ENCODE results near the gene PRSS38.
A peak's percentile ranks its signal among the peaks of the same experiment; 100 is the strongest.

The PRSS38 gene

DNA sequence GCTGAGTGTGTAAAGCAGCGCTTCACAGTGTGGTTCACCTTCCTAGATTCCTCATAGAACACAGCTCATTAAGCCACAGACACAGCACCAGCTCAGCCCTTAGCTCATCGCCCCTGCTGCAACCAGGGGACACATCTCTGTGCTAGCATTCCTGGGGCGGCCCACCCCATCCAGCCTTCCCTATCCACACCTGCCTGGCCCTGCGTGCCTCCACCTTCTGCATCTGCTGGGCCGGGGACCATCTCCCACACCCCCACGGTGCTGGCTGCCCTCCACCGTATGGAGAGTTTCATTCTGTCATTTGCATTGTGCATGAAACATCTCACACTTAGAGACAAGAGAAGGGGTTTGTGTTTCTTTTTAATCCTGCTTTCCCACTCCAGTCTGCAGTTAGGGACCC, 35.8 kb upstream of the PRSS38 start:
- no peak for DNase-seq

DNA sequence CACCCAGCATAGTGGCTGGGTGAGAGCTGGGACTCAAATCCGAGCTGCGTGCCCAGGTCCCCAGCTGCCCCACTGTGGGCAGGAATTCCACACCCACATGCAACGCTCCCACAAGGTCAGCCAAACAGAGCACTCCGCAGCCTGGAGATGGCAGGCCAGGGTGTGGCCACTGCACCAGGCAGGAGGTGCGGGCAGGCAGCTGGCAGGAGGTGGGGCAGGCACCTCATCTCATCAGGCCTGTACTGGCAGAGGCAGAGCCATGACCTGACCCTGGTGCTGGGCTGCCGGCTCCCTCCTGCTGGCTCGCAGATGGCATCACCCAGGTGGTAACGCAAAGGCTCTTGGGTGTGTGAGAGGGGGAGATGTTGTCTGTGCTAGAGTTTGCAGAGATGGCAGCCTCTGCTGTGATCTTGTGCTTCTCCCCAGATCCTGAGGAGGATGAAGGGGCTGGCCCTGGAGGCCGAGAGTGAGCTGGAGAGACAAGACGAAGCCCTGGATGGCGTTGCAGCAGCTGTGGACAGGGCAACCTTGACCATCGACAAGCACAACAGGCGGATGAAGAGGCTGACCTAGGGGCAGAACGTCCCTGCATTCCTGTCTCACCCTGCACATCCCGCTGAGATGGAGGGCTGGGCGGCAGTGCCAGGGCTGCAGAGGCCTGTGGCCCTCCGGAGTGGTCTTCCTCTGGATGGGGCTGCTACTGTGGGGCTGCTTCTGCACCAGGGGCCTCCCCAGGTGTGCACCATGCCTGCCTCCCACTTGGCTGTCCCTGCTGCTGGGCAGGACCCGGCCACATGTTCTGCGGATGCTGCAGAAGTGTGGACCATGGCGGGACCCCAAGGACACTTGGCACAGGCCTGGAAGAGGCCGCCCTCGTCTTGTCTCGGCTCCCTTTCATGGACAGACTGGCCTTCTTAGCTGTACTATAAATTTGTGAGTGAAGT, 35.1 kb upstream of the PRSS38 start:
- DNase-seq, result no peak

DNA sequence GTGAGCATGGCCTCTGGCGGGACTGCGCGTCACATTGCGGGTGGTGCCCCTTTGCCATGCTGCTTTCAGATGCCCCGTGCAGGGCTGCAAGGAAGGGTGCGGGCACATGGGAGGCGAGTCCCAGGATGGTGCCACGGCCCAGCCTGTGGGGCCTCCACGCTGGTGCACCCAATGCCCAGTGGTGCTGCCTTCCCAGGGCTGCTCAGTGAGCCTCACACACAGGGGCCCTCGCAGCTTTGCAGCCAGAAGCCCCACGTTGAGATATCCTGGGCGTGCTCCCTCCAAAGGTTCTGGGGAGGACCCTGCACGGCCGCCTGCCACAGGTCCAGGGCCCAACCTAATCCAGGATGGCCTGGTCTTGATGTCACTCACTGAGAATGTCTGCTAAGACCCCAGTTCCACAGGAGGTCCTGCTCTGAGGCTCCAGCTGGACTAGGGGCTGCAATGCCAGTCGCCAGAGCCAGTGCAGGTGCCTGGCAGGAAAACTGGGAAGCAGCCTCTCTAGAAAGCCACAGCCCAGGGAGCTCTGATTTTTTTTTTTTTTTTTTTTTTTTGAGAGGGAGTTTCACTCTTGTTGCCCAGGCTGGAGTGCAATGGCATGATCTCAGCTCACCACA, 34.1 kb upstream of the PRSS38 start:
- DNase-seq, result no peak

DNA sequence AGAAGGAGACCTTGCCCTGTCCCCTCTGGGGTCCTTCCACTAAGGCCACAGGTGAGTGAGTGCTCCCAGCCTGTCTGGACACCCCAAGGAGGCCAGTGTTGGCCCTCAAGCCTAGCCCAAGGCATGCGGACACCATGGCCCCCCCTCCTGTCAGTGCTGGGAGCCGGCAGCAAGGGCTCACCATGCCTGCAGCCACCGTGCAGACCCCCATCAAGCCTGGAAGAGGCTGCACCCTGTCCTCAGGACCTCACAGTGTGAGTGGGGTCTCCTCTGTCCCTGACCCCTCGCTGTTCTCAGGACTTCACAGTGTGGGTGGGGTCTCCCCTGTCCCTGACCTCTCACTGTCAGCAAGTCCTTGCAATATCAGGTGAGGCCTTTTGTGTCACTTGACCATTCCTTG, 33.2 kb upstream of the PRSS38 start:
- no peak for DNase-seq

DNA sequence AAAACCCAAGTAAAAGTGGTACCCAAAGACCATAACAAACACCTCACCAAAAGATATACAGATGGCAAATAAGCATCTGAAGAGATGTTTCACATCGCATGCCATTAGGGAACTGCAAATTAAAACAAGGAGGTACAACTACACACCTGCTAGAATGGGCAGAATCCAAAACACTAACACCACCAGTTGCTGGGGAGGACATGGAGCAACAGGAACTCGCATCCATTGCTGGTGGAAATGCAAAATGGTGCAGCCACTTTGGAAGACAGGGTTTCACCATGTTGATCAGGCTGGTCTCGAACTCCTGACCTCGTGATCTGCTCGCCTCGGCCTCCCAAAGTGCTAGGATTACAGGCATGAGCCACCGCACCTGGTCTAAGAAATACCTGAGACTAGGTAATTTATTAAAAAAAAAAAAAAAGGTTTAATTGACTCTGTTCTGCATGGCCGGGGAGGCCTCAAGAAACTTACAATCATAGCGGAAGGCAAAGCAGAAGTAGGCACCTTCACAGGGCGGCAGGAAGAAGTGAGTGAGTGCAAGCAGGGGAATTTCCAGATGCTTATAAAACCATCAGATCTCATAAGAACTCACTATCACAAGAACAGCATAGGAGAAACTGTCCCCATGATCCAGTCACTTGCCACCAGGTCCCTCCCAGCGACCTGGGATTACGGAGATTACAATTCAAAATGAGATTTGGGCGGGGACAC, 30.2 kb upstream of the PRSS38 start:
- no peak for DNase-seq

DNA sequence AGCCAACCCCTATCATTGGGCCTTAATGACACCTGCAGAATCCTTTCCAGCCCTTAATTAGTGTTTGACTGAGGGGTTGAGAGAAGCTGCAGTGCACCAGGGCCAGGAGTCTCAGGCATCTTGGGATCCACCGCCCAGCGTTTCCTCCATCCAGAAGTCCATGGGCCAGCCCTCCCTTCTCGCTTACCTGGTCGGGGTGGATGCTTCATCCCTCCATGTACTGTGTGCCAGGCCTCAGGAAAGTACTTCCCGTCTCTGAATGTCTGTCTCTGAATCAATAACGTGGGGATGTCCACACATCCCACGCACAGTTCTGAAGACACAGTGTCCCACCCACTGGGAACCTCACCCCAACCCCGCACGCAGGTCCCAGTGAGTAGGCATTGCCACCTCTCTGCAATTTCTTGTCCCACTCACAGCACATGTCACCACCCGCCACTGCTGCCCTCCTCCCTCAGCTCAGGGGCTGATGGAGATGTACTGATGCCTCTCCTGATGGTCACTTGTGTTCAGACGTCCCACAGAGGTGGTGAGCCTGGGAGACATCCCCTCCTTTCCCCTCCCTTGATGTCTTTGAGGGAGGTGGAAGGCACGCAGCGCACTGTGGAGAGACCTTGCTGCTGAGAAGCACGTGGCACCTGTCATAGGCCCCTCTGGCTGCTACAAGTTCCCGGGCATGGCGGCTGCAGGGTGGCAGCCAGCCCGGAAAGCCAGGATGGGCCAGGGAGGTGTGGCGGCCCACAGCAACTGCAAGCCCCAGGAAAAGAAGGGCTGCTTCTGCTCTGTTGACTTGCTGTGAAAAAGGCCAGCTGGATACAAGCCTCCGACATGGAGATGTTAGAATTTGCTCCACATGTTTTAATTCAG, 29.4 kb upstream of the PRSS38 start:
- no peak for DNase-seq

DNA sequence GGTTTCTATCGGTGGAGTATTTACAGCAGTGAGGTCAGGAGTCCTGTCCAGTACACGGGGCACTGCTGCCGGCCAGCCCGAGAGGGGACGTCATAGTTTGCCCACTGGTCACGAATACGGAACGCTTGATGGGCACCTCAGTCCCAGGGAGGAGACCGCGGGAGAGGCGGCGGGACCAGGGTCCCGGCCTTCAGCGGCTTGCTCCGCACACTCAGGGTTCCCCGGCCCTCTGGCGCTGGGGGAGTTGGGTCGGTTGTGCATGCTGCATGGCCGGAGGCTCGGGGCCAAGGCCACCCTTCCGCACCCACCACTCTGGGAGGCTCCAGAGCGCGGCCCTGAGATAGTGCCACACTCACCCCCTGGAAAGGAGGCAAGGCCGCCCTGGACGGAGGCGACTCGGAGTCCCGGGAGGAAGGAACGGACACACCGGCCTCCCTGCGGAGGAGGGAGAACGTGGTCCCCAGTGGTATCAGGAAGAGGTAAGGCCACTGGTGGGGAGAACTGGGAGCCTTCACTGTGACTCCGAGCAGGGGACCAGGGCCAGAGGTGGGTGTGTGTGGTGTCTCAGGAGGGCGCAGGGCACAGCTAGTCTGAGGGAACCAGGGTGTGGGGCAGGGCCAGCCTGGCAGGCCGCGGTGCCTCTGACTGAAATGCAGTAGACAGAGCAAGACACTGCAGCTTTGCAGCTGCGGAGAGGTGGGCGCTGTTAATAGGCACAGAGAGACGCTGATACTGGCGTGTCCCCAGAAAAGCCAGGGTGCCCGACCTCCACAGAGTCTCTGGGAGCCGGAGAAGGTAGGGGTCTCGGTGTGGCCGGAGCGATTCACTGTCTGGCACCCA, 28.6 kb upstream of the PRSS38 start:
- no peak for DNase-seq

DNA sequence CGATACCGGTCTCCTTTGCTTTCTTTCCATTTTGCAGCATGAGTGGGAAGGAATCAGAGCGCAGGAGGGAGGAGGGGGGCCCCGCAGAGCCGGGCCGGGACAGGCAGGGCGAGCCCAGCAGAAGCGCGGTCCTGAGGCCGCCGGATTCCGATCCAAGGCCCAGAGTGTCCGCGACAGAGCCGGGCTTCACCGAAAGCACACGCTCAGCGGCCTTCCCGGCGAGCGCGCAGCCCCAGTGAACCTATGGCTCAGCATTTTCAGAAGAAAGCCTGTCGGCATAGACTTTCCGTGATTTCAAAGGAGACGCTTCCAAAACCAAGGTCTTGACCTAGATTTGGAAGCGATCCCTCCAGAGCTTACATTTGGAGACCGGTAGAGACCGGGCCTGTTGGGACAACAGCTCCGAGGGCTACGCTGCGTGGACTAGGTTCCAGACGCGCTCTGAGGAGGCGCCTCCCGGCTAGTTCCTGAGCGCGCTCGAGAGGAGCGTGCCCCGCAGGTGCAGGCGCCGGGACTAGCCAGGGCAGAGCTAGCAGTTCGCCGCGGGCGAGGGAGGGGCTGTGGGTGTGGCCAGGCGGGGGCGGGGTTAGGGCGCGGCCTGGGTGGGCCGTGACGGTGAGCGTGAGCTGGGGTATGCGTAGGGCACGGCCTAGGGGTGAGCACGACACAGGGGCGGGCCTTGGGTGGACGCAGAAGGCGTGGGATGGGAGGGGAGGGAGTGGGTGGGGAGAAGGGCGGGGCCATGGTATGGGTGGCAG, 27.8 kb upstream of the PRSS38 start:
- peak; percentile 97 for DNase-seq

DNA sequence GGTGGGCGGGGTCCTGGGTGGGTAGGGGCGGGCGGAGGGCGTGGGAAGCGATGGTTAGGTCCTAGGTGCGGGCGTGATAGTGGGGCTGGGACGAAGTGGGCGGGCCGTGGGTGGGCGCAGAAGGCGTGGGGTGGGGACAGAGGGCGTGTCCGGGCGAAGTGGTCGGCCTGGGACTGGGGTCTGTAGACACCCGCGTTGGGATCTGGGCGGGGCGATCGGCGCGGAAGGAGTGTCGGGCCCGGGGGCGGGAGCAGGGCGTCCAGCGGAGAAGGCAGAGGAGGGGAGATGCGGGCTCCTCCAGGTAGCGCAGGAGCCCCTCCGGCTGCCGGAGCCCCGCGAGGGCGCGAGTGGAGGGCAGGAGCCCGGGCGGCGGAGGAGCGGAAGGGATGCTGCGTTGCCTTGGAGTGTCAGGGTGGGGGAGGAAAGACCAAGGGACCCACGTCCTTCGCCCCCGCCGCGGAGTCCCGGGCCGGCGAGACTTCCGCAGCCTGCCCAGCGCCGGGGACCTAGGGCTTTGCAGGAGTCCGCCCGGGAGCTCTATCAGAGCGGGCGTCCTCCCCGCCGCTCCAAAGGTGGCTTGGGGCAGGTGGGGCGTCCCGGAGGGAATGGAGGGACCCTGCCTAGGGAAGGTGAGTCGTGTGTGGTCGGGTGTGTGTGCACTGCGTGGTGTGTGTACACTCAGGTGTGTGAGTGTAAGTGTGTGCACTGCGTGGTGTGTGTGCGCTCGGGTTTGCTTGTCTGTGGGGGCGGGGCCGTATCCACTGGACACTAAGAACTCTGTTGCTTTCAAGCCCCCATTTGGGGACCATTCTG, 27.0 kb upstream of the PRSS38 start:
- DNase-seq, result no peak

DNA sequence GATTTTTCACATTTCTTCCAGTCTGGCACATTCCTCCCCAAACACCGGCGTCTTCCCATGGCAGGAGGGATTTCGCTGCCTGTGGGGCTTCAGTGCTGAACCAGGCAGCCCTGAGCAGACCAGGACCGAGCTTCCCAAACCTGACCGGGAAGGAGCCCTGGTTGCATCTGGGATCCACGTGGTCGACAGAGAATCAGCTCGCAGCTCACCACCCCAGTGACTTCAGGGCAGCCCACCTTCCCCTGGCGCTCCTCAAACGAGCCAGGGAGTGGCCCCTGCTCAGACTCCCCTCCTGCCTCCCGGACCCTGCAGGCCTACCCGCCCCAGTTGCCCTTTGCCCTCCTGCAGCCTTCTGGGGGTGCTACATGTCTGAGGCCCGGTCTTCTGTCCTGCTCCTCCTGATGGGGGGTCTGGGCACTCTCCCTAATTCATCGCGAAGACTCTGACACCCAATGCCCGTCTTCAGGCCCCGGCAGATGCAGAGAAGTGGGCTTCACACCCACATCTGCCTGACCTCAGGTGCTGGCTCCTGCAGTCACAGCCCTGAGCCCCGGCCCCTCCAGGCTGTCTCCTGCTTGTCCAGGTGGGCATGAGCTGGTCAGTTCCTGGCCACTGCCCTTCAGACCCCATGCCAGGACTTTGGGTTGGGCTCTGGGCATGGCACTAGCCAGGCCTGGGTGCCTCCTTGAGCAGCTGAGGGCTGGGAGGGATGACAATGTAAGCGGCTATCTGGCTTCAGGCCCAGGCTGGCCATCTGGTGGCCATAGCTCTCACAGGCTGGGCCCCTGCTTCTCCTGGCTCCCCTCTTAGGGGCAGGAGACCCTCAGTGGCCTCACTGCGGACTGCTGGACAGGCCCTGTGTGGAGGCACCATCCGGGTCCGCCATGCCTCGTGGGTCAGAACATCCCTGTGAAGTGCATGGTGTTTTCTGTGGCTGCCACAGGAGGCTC, 26.1 kb upstream of the PRSS38 start:
- DNase-seq, result no peak

DNA sequence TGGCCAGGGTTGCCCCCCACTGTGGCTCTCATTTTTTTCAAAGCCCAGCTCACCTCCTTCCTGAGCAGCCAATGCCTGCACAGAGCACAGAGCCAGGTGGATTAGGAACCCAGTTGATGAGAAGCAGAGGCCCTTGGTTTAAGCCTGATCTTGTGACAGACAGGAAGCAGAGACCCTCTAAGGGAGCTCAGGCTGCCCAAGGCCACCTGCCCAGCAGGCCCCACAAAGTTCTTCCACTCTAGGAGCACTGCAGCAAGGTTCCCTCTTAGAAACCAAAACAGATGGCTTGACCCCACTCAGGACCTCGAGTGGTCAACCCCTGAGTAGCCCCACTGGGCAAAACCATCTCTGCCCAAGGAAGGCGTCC, 25.5 kb upstream of the PRSS38 start:
- no peak for DNase-seq

DNA sequence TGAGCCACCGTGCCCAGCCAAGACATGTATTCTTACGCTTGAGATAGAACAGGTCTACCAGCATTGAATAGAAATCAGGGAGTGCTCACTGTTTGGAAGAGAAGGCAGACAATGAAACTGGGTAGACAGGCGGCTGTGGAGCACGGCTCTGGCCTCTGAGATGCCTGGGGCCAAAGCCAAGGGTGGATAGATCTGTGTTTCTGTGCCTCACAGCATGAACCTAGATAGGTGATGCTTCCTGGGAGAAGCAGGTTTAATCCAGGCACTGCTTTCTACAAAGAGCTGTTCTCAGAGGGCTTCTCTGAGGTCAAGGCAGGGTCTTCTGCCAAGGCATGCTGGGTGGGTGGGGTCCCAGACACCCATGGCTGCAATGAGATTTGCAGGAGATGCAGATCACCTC, 24.6 kb upstream of the PRSS38 start:
- no peak for DNase-seq

DNA sequence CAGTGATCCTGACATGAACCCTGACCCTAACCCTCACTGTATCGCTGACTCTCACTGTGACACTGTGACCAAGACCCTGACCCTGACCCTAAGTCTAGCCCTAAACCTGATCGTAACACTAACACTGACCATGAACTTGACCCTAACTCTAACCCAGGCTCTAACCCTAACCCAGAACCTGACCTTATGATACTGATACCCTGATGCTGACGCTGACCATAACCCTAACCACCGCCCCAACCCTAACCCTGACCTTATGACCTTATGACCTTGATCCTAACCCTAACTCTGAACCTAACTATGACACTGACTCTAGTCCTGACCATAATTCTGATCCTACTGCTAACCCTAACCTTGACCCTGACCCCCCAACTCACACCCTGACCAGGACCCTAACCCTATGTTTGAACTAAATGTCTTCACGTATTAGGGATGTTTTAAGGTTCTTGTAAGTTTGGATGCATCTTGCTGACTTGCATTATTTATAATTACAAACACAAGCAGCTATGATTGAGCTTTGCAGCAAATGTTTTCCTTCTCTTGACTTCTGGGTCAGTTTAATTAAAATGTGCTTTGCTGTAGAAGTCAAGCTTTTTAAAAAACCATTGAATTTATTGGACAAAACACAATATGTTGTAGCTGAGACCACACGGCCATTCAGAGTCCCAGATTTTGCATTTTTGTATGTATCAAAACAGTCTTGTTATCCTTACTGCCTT, 23.9 kb upstream of the PRSS38 start:
- no peak for DNase-seq

DNA sequence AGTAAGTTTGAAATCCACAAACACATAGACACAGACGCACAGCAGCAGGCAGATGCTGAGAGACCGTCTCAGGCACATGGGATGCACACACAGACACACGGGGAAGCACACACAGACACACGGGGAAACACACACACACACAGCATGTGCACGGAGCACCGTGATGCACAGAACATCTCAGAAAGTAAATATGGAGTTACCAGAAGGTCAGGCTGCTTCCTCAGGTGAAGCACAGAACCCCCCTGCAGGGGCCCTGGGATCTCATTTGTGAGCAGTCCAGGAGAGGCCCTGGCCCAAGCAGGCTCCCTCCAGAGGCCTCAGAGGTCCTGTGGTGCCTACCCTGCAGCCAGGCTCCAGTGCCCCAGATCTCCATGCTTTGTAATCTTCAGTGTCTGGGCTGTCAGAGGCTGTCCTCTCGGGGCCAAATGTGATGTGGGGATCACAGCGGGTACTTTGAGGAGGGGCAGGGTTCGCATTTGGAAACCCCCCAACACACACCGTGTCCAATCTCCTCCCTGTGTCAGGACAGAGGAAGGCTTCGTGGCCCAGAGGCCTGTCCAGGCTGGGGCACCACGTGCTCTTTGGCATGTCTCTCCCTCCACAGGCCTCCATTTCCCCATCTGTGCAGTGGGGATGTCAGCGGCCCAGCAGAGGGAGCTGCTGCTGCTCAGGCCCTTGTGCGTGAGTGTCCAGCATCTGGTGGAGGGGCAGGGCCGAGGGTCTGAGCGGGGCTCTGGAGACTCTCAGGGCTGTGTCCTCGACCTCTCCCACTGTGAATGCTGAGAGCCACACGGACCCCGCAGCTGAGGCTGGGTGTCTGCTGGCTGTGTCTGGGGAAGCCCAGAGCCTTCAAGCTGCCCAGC, 23.0 kb upstream of the PRSS38 start:
- no peak for DNase-seq

DNA sequence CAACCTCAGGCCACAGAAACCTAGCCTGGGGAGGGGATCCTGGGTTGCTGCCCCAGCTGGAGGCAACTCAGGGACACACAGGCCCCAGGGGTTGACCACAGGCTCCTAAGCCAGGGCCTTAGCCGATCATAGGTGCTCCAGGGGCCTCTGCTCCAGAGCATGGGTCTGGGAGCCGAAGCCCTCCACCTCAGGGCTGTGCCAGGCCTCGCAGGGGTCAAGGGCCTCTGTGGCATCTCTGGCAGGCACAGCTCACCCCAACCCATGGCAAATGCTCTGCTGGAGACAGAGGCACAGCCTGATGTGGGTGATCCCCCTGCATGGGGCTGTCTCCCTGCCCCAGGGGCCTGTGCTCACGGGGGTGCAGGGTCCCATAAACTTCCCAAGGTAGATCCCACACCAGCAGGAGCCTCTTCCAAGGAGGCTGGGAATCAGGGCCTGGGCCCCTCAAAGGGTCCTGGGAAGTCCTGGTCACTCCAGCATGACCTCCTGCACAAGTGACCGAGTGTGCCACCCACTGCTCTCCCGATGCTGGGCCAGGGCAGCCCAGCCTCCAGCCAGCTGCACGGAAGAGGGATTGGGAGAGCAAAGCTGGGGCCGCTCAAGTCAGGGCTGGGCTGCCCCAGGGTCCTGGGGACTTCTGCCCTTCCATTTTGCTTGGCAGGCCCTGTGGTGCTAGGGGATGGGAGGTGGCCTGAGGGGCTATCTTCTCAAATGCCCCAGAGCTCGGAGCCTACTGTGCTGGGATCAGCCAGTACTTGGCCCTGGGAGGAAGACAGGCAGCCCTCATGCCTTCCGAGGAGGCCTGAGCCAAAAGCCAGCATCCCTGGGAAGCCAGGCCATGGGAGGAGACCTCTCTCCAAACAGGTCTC, 22.2 kb upstream of the PRSS38 start:
- DNase-seq, result no peak

Measured in CD4-positive, alpha-beta T cell treated with Interleukin-12 subunit alpha and Interleukin-12 subunit beta, for 1 hour (primary cell).